HG03066 (cell line): ENCODE data around the gene CLEC18C.
"Not testable (repeated sequence)": the region's sequence is repeated elsewhere in the genome, so short reads cannot be mapped to it uniquely, and the experiment has no call there.

Experiments used
- ATAC-seq: cut with Tn5 transposase; IDR thresholded peaks from one replicate; pipeline ENCODE4 v1.9.1; 2021; ENCODE audit warnings: low read depth; ENCODE audit not compliant: unreplicated experiment

The CLEC18C gene

GRCh38 chr16:70204010-70204409, 30.4 kb downstream of the CLEC18C start:
- not testable (repeated sequence) for ATAC-seq

GRCh38 chr16:70204668-70205405, 31.2 kb downstream of the CLEC18C start:
- not testable (repeated sequence) for ATAC-seq

GRCh38 chr16:70206382-70206781, 32.8 kb downstream of the CLEC18C start:
- ATAC-seq: not testable (repeated sequence)

- not testable (repeated sequence) for ATAC-seq
Observed at GRCh38 chr16:70218586-70218985, 45.0 kb downstream of the CLEC18C start.

- ATAC-seq: not testable (repeated sequence)
Observed at GRCh38 chr16:70222574-70222973, 49.0 kb downstream of the CLEC18C start.

GRCh38 chr16:70223216-70223615, 49.6 kb downstream of the CLEC18C start:
- not testable (repeated sequence) for ATAC-seq

GRCh38 chr16:70223971-70224513, 50.5 kb downstream of the CLEC18C start:
- not testable (repeated sequence) for ATAC-seq

- not testable (repeated sequence) for ATAC-seq
Observed at GRCh38 chr16:70224645-70225044, 51.1 kb downstream of the CLEC18C start.

- not testable (repeated sequence) for ATAC-seq
Observed at GRCh38 chr16:70225430-70225829, 51.8 kb downstream of the CLEC18C start.

GRCh38 chr16:70226024-70226423, 52.4 kb downstream of the CLEC18C start:
- not testable (repeated sequence) for ATAC-seq

GRCh38 chr16:70231831-70232230, 58.2 kb downstream of the CLEC18C start:
- not testable (repeated sequence) for ATAC-seq
